Measurements from ENCODE around the gene MPZL2.

Gene MPZL2

GRCh38 chr11:118295815-118296454 is 31.8 kb upstream of the MPZL2 start:
- POLR2A ChIA-PET: interaction anchor here (0.8 kb wide), 1 partner anchor 16 kb away, joined by 3 read pairs; no protein-coding TSS in a partner anchor
- no peak for DNase-seq (ENCODE audit: extremely low spot score)
- TF ChIP-seq FOXM1 (IDR thresholded peaks at IDR 0.05; ENCODE audit: borderline replicate concordance): no peak
- TF ChIP-seq ELF4 (IDR thresholded peaks at IDR 0.05): no peak
- TF ChIP-seq ZNF384 (IDR thresholded peaks at IDR 0.05): no peak
- TF ChIP-seq L3MBTL2 (conservative IDR thresholded peaks at IDR 0.05): no peak
- TF ChIP-seq LEF1 (IDR thresholded peaks at IDR 0.05; ENCODE audit: borderline replicate concordance): no peak
- TF ChIP-seq, protein P1, sequence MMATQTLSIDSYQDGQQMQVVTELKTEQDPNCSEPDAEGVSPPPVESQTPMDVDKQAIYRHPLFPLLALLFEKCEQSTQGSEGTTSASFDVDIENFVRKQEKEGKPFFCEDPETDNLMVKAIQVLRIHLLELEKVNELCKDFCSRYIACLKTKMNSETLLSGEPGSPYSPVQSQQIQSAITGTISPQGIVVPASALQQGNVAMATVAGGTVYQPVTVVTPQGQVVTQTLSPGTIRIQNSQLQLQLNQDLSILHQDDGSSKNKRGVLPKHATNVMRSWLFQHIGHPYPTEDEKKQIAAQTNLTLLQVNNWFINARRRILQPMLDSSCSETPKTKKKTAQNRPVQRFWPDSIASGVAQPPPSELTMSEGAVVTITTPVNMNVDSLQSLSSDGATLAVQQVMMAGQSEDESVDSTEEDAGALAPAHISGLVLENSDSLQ (IDR thresholded peaks at IDR 0.05): no peak
- TF ChIP-seq SP1 (IDR thresholded peaks at IDR 0.05): no peak
- no peak for TF ChIP-seq NFRKB (IDR thresholded peaks at IDR 0.05)
- no peak for TF ChIP-seq HDGF (IDR thresholded peaks at IDR 0.05; ENCODE audit: borderline replicate concordance)
- TF ChIP-seq FOXA1 (IDR thresholded peaks at IDR 0.05): no peak
- TF ChIP-seq SUZ12 (IDR thresholded peaks at IDR 0.05): no peak
- TF ChIP-seq BHLHE40 (IDR thresholded peaks at IDR 0.05; ENCODE audit: borderline replicate concordance): no peak
- TF ChIP-seq TARDBP (IDR thresholded peaks at IDR 0.05): no peak
- TF ChIP-seq CTBP1 (IDR thresholded peaks at IDR 0.05; ENCODE audit: borderline replicate concordance): no peak
- no peak for TF ChIP-seq ARNT (IDR thresholded peaks at IDR 0.05)
- no peak for TF ChIP-seq FOXK2 (IDR thresholded peaks at IDR 0.05)
- CTCF ChIA-PET: interaction anchor here (0.6 to 1.9 kb wide), 6 partner anchors 11 to 72 kb away, joined by 3 to 5 read pairs (median 4); no protein-coding TSS in a partner anchor

- TF ChIP-seq FOXK2 (IDR thresholded peaks at IDR 0.05): no peak
- no peak for TF ChIP-seq BHLHE40 (IDR thresholded peaks at IDR 0.05; ENCODE audit: borderline replicate concordance)
- TF ChIP-seq ELF4 (IDR thresholded peaks at IDR 0.05): no peak
- TF ChIP-seq NFRKB (IDR thresholded peaks at IDR 0.05): no peak
- CTCF ChIA-PET: interaction anchor here (0.6 to 1.9 kb wide), 6 partner anchors 10 to 71 kb away, joined by 3 to 5 read pairs (median 4); no protein-coding TSS in a partner anchor
- no peak for DNase-seq (ENCODE audit: extremely low spot score)
- POLR2A ChIA-PET: interaction anchor here (0.8 kb wide), 1 partner anchor 16 kb away, joined by 3 read pairs; no protein-coding TSS in a partner anchor
Measured at GRCh38 chr11:118295199-118295598, 31.1 kb upstream of the MPZL2 start.

GRCh38 chr11:118294053-118294452 is 30.0 kb upstream of the MPZL2 start:
- no peak for TF ChIP-seq SP1 (IDR thresholded peaks at IDR 0.05)
- ChIA-PET CTCF (no interaction called here), POLR2A (no interaction called here)
- DNase-seq (ENCODE audit: extremely low spot score): no peak

DNA sequence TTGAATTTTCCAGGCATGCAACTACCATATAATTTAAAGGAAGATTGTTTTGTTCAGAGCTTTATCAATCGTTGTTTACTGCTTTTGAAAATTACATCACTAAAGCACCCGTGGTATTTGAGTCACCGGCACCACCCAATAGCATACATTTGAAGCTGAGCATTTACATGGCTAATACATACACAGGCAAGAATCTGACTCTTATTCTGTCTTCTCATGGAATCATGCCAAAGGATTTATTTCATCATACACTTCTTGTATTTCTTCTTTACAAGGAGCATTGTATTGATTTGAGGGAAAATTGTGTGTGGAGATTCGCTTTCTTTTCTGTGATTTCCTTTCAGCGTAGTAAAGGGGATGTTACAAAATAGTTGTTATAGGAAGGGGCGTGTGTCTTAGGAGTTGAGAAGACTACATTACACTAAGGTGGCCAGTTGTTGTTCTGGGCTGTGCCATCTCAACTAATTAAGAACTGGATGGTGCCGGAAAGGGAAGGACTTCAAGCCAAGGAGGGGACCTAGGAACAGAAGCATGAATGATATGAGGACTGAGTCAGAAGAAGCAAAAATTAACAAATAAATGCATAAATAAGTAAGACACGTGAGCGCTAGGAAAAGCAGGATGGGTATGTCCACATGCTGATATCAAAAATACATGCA is 27.5 kb upstream of the MPZL2 start:
- TF ChIP-seq LEF1 (IDR thresholded peaks at IDR 0.05; ENCODE audit: borderline replicate concordance) (no peak), NFRKB (IDR thresholded peaks at IDR 0.05) (no peak), ELF4 (IDR thresholded peaks at IDR 0.05) (no peak), BHLHE40 (IDR thresholded peaks at IDR 0.05; ENCODE audit: borderline replicate concordance) (no peak), SP1 (IDR thresholded peaks at IDR 0.05) (no peak), FOXM1 (IDR thresholded peaks at IDR 0.05; ENCODE audit: borderline replicate concordance) (no peak), TARDBP (IDR thresholded peaks at IDR 0.05) (no peak), ARNT (IDR thresholded peaks at IDR 0.05) (no peak), HDGF (IDR thresholded peaks at IDR 0.05; ENCODE audit: borderline replicate concordance) (no peak), L3MBTL2 (conservative IDR thresholded peaks at IDR 0.05) (no peak), FOXA1 (IDR thresholded peaks at IDR 0.05) (no peak), FOXK2 (IDR thresholded peaks at IDR 0.05) (no peak), CTBP1 (IDR thresholded peaks at IDR 0.05; ENCODE audit: borderline replicate concordance) (no peak), ZNF384 (IDR thresholded peaks at IDR 0.05) (no peak), SUZ12 (IDR thresholded peaks at IDR 0.05) (no peak)
- TF ChIP-seq, protein P1 (IDR thresholded peaks at IDR 0.05): no peak
- DNase-seq (ENCODE audit: extremely low spot score): no peak
- ChIA-PET CTCF (no interaction called here), POLR2A (no interaction called here)

GRCh38 chr11:118290923-118291322 is 26.8 kb upstream of the MPZL2 start:
- CTCF ChIA-PET: no interaction called here
- TF ChIP-seq ELF4 (IDR thresholded peaks at IDR 0.05) (no peak), CTBP1 (IDR thresholded peaks at IDR 0.05; ENCODE audit: borderline replicate concordance) (no peak), TARDBP (IDR thresholded peaks at IDR 0.05) (no peak), LEF1 (IDR thresholded peaks at IDR 0.05; ENCODE audit: borderline replicate concordance) (no peak), L3MBTL2 (conservative IDR thresholded peaks at IDR 0.05) (0 out of 2 replicates have a peak, but pooled peaks have one; percentile 13), ARNT (IDR thresholded peaks at IDR 0.05) (no peak), SUZ12 (IDR thresholded peaks at IDR 0.05) (no peak)
- DNase-seq (ENCODE audit: extremely low spot score): no peak
- POLR2A ChIA-PET: no interaction called here

DNA sequence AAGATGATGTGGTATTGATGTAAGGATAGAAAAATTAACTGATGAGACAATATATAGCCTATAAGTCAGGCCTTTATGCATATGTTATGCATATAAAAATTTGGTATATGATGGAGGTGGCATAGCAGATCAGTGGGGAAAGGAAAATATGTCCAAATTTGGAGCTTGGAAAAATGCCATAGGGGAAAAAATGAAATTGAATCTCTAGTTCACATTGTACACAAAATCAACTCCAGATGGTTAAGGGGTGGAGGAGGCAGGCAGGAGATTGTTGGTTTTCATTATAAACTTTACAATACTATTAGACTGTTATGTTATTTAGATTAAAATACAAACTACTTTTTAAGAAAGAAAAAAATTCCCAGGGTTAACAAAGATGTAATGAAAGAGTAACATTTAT is 25.3 kb upstream of the MPZL2 start:
- no peak for DNase-seq (ENCODE audit: extremely low spot score)
- ChIA-PET CTCF (no interaction called here), POLR2A (no interaction called here)
- TF ChIP-seq FOXM1 (IDR thresholded peaks at IDR 0.05; ENCODE audit: borderline replicate concordance) (no peak), CTBP1 (IDR thresholded peaks at IDR 0.05; ENCODE audit: borderline replicate concordance) (no peak), HDGF (IDR thresholded peaks at IDR 0.05; ENCODE audit: borderline replicate concordance) (no peak), BHLHE40 (IDR thresholded peaks at IDR 0.05; ENCODE audit: borderline replicate concordance) (no peak), FOXA1 (IDR thresholded peaks at IDR 0.05) (no peak), TARDBP (IDR thresholded peaks at IDR 0.05) (no peak), LEF1 (IDR thresholded peaks at IDR 0.05; ENCODE audit: borderline replicate concordance) (no peak), L3MBTL2 (conservative IDR thresholded peaks at IDR 0.05) (no peak), SUZ12 (IDR thresholded peaks at IDR 0.05) (no peak), ARNT (IDR thresholded peaks at IDR 0.05) (no peak), SP1 (IDR thresholded peaks at IDR 0.05) (no peak), ELF4 (IDR thresholded peaks at IDR 0.05) (no peak), ZNF384 (IDR thresholded peaks at IDR 0.05) (no peak), NFRKB (IDR thresholded peaks at IDR 0.05) (no peak), FOXK2 (IDR thresholded peaks at IDR 0.05) (no peak)
- TF ChIP-seq, protein P1 (IDR thresholded peaks at IDR 0.05): no peak

Measured in HEK293T (cell line).